HEK293 (cell line): ENCODE results near the gene ECI1.

Experiments
- PBX3 ChIP-seq: sonication (generic); formaldehyde crosslinking; IDR thresholded peaks from 2 replicates; pipeline ENCODE4 v1.8.1; 2022; ENCODE audit warnings: mild to moderate bottlenecking, moderate library complexity, missing genetic modification reagents
- PRDM10 ChIP-seq: fragments of 450-650 bp; formaldehyde crosslinking; IDR thresholded peaks from 2 replicates; pipeline ENCODE4 v1.5.1; 2016; ENCODE audit warnings: missing biosample characterization, missing genetic modification characterization
- ZBTB1 ChIP-seq: fragments of 450-650 bp; formaldehyde crosslinking; IDR thresholded peaks from 2 replicates; pipeline ENCODE4 v1.5.1; 2016; ENCODE audit warnings: missing biosample characterization, missing genetic modification characterization
- ZBTB17 ChIP-seq: fragments of 450-650 bp; formaldehyde crosslinking; IDR thresholded peaks from 2 replicates; pipeline ENCODE4 v1.5.1; 2016; ENCODE audit warnings: missing biosample characterization, missing genetic modification characterization
- ZBTB26 ChIP-seq: fragments of 450-650 bp; formaldehyde crosslinking; optimal IDR thresholded peaks from 2 replicates; pipeline ENCODE3; 2016; ENCODE audit warnings: missing biosample characterization, mild to moderate bottlenecking, missing genetic modification characterization
- ZNF274 ChIP-seq, 2 experiments: fragments of 200-500 bp in 1 of 2; fragments of 450-650 bp in 1 of 2; sonication (Bioruptor generic) in 1 of 2; formaldehyde crosslinking in 1 of 2; IDR thresholded peaks; 2 replicates each; pipeline versions ENCODE4 v1.5.1 to v1.6.1; 2014 to 2016; ENCODE audit warnings: borderline replicate concordance in 1 of 2, inconsistent platforms in 1 of 2, low read length in 1 of 2, missing biosample characterization in 1 of 2, missing genetic modification characterization in 1 of 2
- ZNF398 ChIP-seq: fragments of 450-650 bp; formaldehyde crosslinking; IDR thresholded peaks from 2 replicates; pipeline ENCODE4 v1.5.1; 2017; ENCODE audit warnings: missing biosample characterization, missing genetic modification characterization
- ZNF518A ChIP-seq: fragments of 450-650 bp; formaldehyde crosslinking; conservative IDR thresholded peaks from 2 replicates; pipeline ENCODE4 v1.5.1; 2016; ENCODE audit warnings: low read depth, missing biosample characterization, missing genetic modification characterization
- ZNF670 ChIP-seq: fragments of 450-650 bp; formaldehyde crosslinking; IDR thresholded peaks from 2 replicates; pipeline ENCODE4 v1.5.1; 2016; ENCODE audit warnings: missing biosample characterization, missing genetic modification characterization, low read depth
- TF ChIP-seq, protein P1 (sequence below): fragments of 450-650 bp; formaldehyde crosslinking; IDR thresholded peaks from 2 replicates; pipeline ENCODE4 v1.5.1; 2016; ENCODE audit warnings: missing biosample characterization, missing genetic modification characterization
- TF ChIP-seq, protein P2 (sequence below): fragments of 450-650 bp; formaldehyde crosslinking; IDR thresholded peaks from 2 replicates; pipeline ENCODE4 v1.5.1; 2016; ENCODE audit warnings: missing biosample characterization, missing genetic modification characterization

- TF ChIP-seq, protein P1, sequence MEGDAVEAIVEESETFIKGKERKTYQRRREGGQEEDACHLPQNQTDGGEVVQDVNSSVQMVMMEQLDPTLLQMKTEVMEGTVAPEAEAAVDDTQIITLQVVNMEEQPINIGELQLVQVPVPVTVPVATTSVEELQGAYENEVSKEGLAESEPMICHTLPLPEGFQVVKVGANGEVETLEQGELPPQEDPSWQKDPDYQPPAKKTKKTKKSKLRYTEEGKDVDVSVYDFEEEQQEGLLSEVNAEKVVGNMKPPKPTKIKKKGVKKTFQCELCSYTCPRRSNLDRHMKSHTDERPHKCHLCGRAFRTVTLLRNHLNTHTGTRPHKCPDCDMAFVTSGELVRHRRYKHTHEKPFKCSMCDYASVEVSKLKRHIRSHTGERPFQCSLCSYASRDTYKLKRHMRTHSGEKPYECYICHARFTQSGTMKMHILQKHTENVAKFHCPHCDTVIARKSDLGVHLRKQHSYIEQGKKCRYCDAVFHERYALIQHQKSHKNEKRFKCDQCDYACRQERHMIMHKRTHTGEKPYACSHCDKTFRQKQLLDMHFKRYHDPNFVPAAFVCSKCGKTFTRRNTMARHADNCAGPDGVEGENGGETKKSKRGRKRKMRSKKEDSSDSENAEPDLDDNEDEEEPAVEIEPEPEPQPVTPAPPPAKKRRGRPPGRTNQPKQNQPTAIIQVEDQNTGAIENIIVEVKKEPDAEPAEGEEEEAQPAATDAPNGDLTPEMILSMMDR (tag by site-specific recombination) = no peak
- TF ChIP-seq ZBTB1 (tag by site-specific recombination) (no peak), ZNF274 (IDR thresholded peaks at IDR 0.05; ENCODE audit: low read length) (no peak), ZNF274 (tag by site-specific recombination; IDR thresholded peaks at IDR 0.05; ENCODE audit: borderline replicate concordance) (no peak), ZNF670 (no peak), ZBTB17 (tag by site-specific recombination) (no peak), ZNF398 (tag by site-specific recombination) (no peak), ZBTB26 (tag by site-specific recombination) (no peak), PRDM10 (no peak), ZNF518A (no peak), PBX3 (CRISPR knock-in tag) (no peak)
- TF ChIP-seq, protein P2, sequence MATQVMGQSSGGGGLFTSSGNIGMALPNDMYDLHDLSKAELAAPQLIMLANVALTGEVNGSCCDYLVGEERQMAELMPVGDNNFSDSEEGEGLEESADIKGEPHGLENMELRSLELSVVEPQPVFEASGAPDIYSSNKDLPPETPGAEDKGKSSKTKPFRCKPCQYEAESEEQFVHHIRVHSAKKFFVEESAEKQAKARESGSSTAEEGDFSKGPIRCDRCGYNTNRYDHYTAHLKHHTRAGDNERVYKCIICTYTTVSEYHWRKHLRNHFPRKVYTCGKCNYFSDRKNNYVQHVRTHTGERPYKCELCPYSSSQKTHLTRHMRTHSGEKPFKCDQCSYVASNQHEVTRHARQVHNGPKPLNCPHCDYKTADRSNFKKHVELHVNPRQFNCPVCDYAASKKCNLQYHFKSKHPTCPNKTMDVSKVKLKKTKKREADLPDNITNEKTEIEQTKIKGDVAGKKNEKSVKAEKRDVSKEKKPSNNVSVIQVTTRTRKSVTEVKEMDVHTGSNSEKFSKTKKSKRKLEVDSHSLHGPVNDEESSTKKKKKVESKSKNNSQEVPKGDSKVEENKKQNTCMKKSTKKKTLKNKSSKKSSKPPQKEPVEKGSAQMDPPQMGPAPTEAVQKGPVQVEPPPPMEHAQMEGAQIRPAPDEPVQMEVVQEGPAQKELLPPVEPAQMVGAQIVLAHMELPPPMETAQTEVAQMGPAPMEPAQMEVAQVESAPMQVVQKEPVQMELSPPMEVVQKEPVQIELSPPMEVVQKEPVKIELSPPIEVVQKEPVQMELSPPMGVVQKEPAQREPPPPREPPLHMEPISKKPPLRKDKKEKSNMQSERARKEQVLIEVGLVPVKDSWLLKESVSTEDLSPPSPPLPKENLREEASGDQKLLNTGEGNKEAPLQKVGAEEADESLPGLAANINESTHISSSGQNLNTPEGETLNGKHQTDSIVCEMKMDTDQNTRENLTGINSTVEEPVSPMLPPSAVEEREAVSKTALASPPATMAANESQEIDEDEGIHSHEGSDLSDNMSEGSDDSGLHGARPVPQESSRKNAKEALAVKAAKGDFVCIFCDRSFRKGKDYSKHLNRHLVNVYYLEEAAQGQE (tag by site-specific recombination) = peak; percentile 93
Observed at GRCh38 chr16:2280981-2281542, 29.7 kb upstream of the ECI1 start.
